HepG2 (cell line): Measurements from ENCODE around the gene CLASRP. TPM values are rescaled to one million over a fixed set of nuclear protein-coding genes. Genes with fewer than 3 reads are reported as not detected.

ENCODE experiments used
- ATAC-seq: fragments of 200-7000 bp; cut with Tn5 transposase; 3 replicates; pipeline ENCODE4 v1.9.1; 2020; ENCODE audit warnings: mild to moderate bottlenecking, moderate library complexity
- BruUV-seq: library from RNA; stranded (reverse); fragments of 400-500 nt; replicated peaks from 2 replicates; lab custom pipeline; 2021; lab: Mats Ljungman, UMichigan
- CTCF ChIA-PET: fragments of 300-600 bp; formaldehyde crosslinking; extraction: SDS; loops from one replicate; lab custom pipeline; 2021; ENCODE audit warnings: low total read pairs, inconsistent platforms, low intra/inter-chr PET ratio; lab: Yijun Ruan, JAX
- POLR2A ChIA-PET: fragments of 350-600 bp; sonication (Branson Sonifier 250); formaldehyde crosslinking; loops from one replicate; lab custom pipeline; 2020; ENCODE audit warnings: antibody characterized with exemption, inconsistent platforms; lab: Yijun Ruan, JAX
- DNase-seq: peaks from one replicate; pipeline ENCODE4 v3.0.0-alpha.2; 2015; ENCODE audit warnings: low spot score
- FAIRE-seq: peaks from 3 replicates; lab custom pipeline; 2011; peaks lifted over from hg19 to GRCh38; lab: Jason Lieb, UNC
- H2AFZ ChIP-seq: one replicate; pipeline ENCODE4 v1.6.1; 2011; ENCODE audit warnings: low read length, inconsistent platforms
- H3K27ac ChIP-seq: fragments of 300-600 bp; 3 replicates; pipeline ENCODE4 v1.8.0; 2011; ENCODE audit warnings: mixed run types, mild to moderate bottlenecking, mixed read lengths, low read length, inconsistent platforms; ENCODE audit not compliant: insufficient read depth; ENCODE audit errors: extremely low read length
- H3K27me3 ChIP-seq, 2 experiments: fragments of 200-600 bp in 1 of 2; 2 replicates in 1 of 2; 3 replicates in 1 of 2; pipeline versions ENCODE4 v1.6.0 to v1.8.0; 2011; ENCODE audit warnings: low read length in 2 of 2, mild to moderate bottlenecking in 2 of 2, moderate library complexity in 2 of 2, inconsistent platforms in 1 of 2; ENCODE audit not compliant: insufficient read depth in 2 of 2, control insufficient read depth in 1 of 2
- H3K36me3 ChIP-seq, 2 experiments: fragments of 200-600 bp in 1 of 2; replicated peaks in 1 of 2; 2 replicates in 1 of 2; 3 replicates in 1 of 2; pipeline versions ENCODE4 v1.5.1 to v1.8.0; 2011; ENCODE audit warnings: low read length in 2 of 2, inconsistent platforms in 1 of 2; ENCODE audit not compliant: insufficient read depth in 2 of 2, control insufficient read depth in 1 of 2
- H3K4me1 ChIP-seq: 2 replicates; pipeline ENCODE4 v1.5.1; 2012; ENCODE audit warnings: low read length, inconsistent platforms; ENCODE audit not compliant: insufficient read depth
- H3K4me2 ChIP-seq: 2 replicates; pipeline ENCODE4 v1.6.0; 2011; ENCODE audit warnings: low read depth, low read length, inconsistent platforms
- H3K4me3 ChIP-seq, 3 experiments: fragments of 200-600 bp in 1 of 3; sonication (generic), shearing (Covaris generic) in 1 of 3; replicated peaks in 1 of 3; 2 replicates each; pipeline ENCODE4 v1.5.1; 2011 to 2016; ENCODE audit warnings: low read length in 3 of 3, inconsistent platforms in 2 of 3, low read depth in 2 of 3, mild to moderate bottlenecking in 2 of 3, control low read depth in 1 of 3, mixed read lengths in 1 of 3; ENCODE audit not compliant: insufficient read depth in 1 of 3
- H3K79me2 ChIP-seq: one replicate; pipeline ENCODE4 v1.6.1; 2011; ENCODE audit warnings: low read length, inconsistent platforms; ENCODE audit not compliant: insufficient read depth
- H3K9ac ChIP-seq: 2 replicates; pipeline ENCODE4 v1.6.0; 2011; ENCODE audit warnings: mild to moderate bottlenecking, low read depth, low read length, inconsistent platforms; ENCODE audit not compliant: insufficient read depth
- H3K9me3 ChIP-seq: 2 replicates; pipeline ENCODE4 v1.5.1; 2012; ENCODE audit warnings: mild to moderate bottlenecking, low read length
- H4K20me1 ChIP-seq: 2 replicates; pipeline ENCODE4 v1.6.0; 2011; ENCODE audit warnings: inconsistent platforms, mild to moderate bottlenecking, low read length, moderate library complexity; ENCODE audit not compliant: insufficient read depth
- ATF7-NPFF ChIP-seq: sonication (generic); formaldehyde crosslinking; IDR thresholded peaks from 2 replicates; pipeline ENCODE4 v1.8.1; 2023; ENCODE audit warnings: mild to moderate bottlenecking, low read depth, missing genetic modification reagents, moderate library complexity
- CBX1 ChIP-seq: IDR thresholded peaks from one replicate; pipeline ENCODE4 v1.6.1; 2016; ENCODE audit warnings: antibody characterized with exemption, low read depth
- CCDC6 ChIP-seq: sonication (generic); formaldehyde crosslinking; IDR thresholded peaks from 2 replicates; pipeline ENCODE4 v1.8.1; 2022; ENCODE audit warnings: mild to moderate bottlenecking, missing genetic modification reagents, moderate library complexity
- DMAP1 ChIP-seq: IDR thresholded peaks from 2 replicates; pipeline ENCODE4 v1.6.1; 2016
- ETV6 ChIP-seq: sonication (generic); formaldehyde crosslinking; conservative IDR thresholded peaks from 2 replicates; pipeline ENCODE4 v1.4.0; 2020; ENCODE audit warnings: missing genetic modification reagents
- KDM1A ChIP-seq: IDR thresholded peaks from 2 replicates; pipeline ENCODE4 v1.6.1; 2016; ENCODE audit warnings: missing compliant biosample characterization
- NCOA2 ChIP-seq: sonication (generic); formaldehyde crosslinking; IDR thresholded peaks from 2 replicates; pipeline ENCODE4 v1.8.0; 2022; ENCODE audit warnings: inconsistent platforms
- NFE2 ChIP-seq: sonication (generic); formaldehyde crosslinking; IDR thresholded peaks from 2 replicates; pipeline ENCODE4 v1.4.0; 2020; ENCODE audit warnings: missing genetic modification reagents
- POGZ ChIP-seq: sonication (generic); formaldehyde crosslinking; IDR thresholded peaks from 2 replicates; pipeline ENCODE4 v1.4.0; 2020; ENCODE audit warnings: mild to moderate bottlenecking, missing genetic modification reagents
- ZEB1 ChIP-seq: IDR thresholded peaks from 2 replicates; pipeline ENCODE4 v1.6.1; 2012; ENCODE audit warnings: mild to moderate bottlenecking, low read depth, inconsistent platforms; ENCODE audit not compliant: insufficient replicate concordance
- ZNF331 ChIP-seq: sonication (generic); formaldehyde crosslinking; IDR thresholded peaks from 2 replicates; pipeline ENCODE4 v1.4.0; 2020; ENCODE audit warnings: missing genetic modification reagents
- WGBS: methylation state at CpG from one replicate; pipeline ENCODE4 v1.1.6; 2017; ENCODE audit warnings: low lambda C conversion rate; 5-methylcytosine and 5-hydroxymethylcytosine counted together
- in situ Hi-C: cut with HindIII; loops from 2 replicates; pipeline ENCODE4 v1.10.0; 2017; ENCODE audit warnings: low pct_unique_long_range_greater_than_20kb; ENCODE audit not compliant: extremely low pct_ligation_motif_present
- intact Hi-C: fragments of 100-400 bp; cut with micrococcal nuclease; formaldehyde crosslinking; loops from one replicate; pipeline ENCODE4 v1.10.0; 2022; ENCODE audit not compliant: unreplicated experiment
- polyA plus RNA-seq, 8 experiments: library from polyadenylated mRNA; depleted of rRNA in 3 of 8; stranded (reverse) in 7 of 8; unstranded in 1 of 8; fragments of >200 nt; fragmentation: Illumina TruSeq in 4 of 8; extraction: Trizol in 4 of 8; gene quantifications; 2 replicates each; pipeline versions ENCODE4 v1.2.1 to v1.2.3, GENCODE V29; 2011 to 2016; ENCODE audit warnings: low read depth in 4 of 8, missing spikeins in 1 of 8, mixed read lengths in 1 of 8; ENCODE audit not compliant: insufficient read depth in 1 of 8
- total RNA-seq, 5 experiments: library from RNA; depleted of rRNA; stranded (reverse); fragments of >200 nt; fragmentation: Illumina TruSeq; extraction: Trizol; gene quantifications; 2 replicates each; pipeline ENCODE4 v1.2.3, GENCODE V29; 2016; ENCODE audit warnings: low read depth in 1 of 5
- TF ChIP-seq, protein P1 (sequence below): sonication (generic); formaldehyde crosslinking; IDR thresholded peaks from 2 replicates; pipeline ENCODE4 v1.4.0; 2020; ENCODE audit warnings: missing genetic modification reagents
- TF ChIP-seq, protein P2 (sequence below): sonication (generic); formaldehyde crosslinking; IDR thresholded peaks from 2 replicates; pipeline ENCODE4 v1.8.0; 2022; ENCODE audit warnings: low read depth, missing genetic modification reagents

CLASRP gene
- total and polyA plus RNA-seq, 2 of the 13 experiments (the other 11 are each of a cell fraction or from before 2014, with no cell fraction given), result 32.0 to 51.4 TPM

DNA sequence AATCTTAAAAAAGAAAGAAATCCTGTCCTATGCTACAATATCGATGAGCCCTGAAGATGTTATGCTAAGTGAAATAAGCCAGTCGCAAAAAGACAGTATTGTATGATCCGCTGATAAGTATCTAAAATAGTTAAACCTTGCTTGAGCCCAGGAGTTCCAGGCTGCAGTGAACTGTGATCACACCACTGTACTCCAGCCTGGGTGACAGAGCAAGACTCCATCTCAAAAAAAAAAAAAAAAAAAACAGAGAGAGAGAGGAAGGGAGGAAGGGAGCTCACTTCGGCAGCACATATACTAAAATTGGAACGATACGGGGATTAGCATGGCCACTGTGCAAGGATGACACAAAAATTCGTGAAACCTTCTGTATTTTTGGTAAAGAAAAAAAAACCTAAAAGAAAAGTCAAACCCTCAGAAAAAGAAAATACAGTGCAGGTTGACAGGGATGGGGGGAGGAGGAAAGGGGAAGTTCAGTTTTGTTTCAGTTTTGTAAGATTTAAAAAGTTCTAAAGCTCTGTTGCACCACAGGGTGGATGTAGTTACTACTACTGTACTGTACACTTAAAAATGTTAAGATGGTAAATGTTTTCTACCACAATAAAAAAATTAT, 8.4 kb downstream of the CLASRP start:
- no peaks in the 10 kb centered on the region for H3K9me3 ChIP-seq
- no peak for TF ChIP-seq DMAP1 (CRISPR knock-in tag)
- no peak for TF ChIP-seq KDM1A
- no peak for TF ChIP-seq POGZ (CRISPR knock-in tag)
- no peak for TF ChIP-seq ETV6 (CRISPR knock-in tag)
- no peak for TF ChIP-seq ATF7-NPFF
- TF ChIP-seq ZEB1, result no peak
- no peak for TF ChIP-seq CBX1
- TF ChIP-seq, protein P1, sequence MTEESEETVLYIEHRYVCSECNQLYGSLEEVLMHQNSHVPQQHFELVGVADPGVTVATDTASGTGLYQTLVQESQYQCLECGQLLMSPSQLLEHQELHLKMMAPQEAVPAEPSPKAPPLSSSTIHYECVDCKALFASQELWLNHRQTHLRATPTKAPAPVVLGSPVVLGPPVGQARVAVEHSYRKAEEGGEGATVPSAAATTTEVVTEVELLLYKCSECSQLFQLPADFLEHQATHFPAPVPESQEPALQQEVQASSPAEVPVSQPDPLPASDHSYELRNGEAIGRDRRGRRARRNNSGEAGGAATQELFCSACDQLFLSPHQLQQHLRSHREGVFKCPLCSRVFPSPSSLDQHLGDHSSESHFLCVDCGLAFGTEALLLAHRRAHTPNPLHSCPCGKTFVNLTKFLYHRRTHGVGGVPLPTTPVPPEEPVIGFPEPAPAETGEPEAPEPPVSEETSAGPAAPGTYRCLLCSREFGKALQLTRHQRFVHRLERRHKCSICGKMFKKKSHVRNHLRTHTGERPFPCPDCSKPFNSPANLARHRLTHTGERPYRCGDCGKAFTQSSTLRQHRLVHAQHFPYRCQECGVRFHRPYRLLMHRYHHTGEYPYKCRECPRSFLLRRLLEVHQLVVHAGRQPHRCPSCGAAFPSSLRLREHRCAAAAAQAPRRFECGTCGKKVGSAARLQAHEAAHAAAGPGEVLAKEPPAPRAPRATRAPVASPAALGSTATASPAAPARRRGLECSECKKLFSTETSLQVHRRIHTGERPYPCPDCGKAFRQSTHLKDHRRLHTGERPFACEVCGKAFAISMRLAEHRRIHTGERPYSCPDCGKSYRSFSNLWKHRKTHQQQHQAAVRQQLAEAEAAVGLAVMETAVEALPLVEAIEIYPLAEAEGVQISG (CRISPR knock-in tag), result no peak
- no peak for TF ChIP-seq ZNF331 (CRISPR knock-in tag)
- TF ChIP-seq NFE2 (CRISPR knock-in tag), result no peak
- TF ChIP-seq, protein P2, sequence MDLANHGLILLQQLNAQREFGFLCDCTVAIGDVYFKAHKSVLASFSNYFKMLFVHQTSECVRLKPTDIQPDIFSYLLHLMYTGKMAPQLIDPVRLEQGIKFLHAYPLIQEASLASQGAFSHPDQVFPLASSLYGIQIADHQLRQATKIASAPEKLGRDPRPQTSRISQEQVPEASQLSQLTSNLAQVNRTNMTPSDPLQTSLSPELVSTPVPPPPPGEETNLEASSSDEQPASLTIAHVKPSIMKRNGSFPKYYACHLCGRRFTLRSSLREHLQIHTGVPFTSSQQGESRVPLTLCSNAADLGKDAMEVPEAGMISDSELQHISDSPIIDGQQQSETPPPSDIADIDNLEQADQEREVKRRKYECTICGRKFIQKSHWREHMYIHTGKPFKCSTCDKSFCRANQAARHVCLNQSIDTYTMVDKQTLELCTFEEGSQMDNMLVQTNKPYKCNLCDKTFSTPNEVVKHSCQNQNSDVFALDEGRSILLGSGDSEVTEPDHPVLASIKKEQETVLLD (CRISPR knock-in tag), result no peak
- no peak for TF ChIP-seq CCDC6 (CRISPR knock-in tag)
- no peak for TF ChIP-seq NCOA2
- TF ChIP-seq, all 625 proteins: peak for 0
- no peaks in the 10 kb centered on the region for H3K27me3 ChIP-seq
- no peak for ATAC-seq
- no peak overlapping the region for H3K9ac ChIP-seq
- POLR2A ChIA-PET, result interaction anchor here (1.6 to 2.0 kb wide), 2 partner anchors 9 to 157 kb away, joined by 4 to 11 read pairs; partner anchors contain the start of genes CLASRP and TOMM40
- peaks cover 18% of the 10 kb centered on the region; the same call in 1 of the 2 replicates for H4K20me1 ChIP-seq
- in situ Hi-C loops, result no loop called here
- H3K27ac ChIP-seq, result peak overlapping the region; percentile 83
- peak overlapping the region; percentile 83 for H3K4me2 ChIP-seq
- CTCF ChIA-PET, result no interaction called here
- H3K4me1 ChIP-seq, result peaks cover 60% of the 10 kb centered on the region
- FAIRE-seq, result no peak
- H3K4me3 ChIP-seq, result peak overlapping the region in 1 of 3 experiments; percentile 64; a peak in 1 of 6 replicates
- no peak for DNase-seq
- no TSS peak for BruUV-seq
- intact Hi-C loops, result no loop called here
- H3K36me3 ChIP-seq, result peaks cover 11 to 37% of the 10 kb centered on the region in 2 experiments; a peak in 4 of 5 replicates
- peaks cover 53% of the 10 kb centered on the region for H3K79me2 ChIP-seq
- WGBS, result 67% methylated on average over 7 of the region's 7 CpGs
- H2AFZ ChIP-seq, result no peak overlapping the region
